Left ventricle myocardium inferior (tissue), 1 donor: ENCODE measurements around the gene CAPN5. TPM values are rescaled to one million over a fixed set of nuclear protein-coding genes. Genes with fewer than 3 reads are reported as not detected.
"Not testable (repeated sequence)": the region's sequence is repeated elsewhere in the genome, so short reads cannot be mapped to it uniquely, and the experiment has no call there.

ENCODE experiments used
- DNase-seq: peaks from one replicate; pipeline ENCODE4 v3.0.0-alpha.2; 2020
- H3K27ac ChIP-seq: fragments of 200-600 bp; replicated peaks from 2 replicates; pipeline ENCODE4 v1.8.0; 2021
- H3K27me3 ChIP-seq: fragments of 200-600 bp; 2 replicates; pipeline ENCODE4 v1.8.0; 2021; ENCODE audit warnings: low read depth
- H3K36me3 ChIP-seq: fragments of 200-600 bp; 2 replicates; pipeline ENCODE4 v1.8.0; 2021
- H3K4me1 ChIP-seq: fragments of 200-600 bp; 2 replicates; pipeline ENCODE4 v1.8.0; 2021
- H3K4me3 ChIP-seq: fragments of 200-600 bp; 2 replicates; pipeline ENCODE4 v1.8.0; 2021; ENCODE audit warnings: mild to moderate bottlenecking, moderate library complexity
- H3K9me3 ChIP-seq: fragments of 200-600 bp; replicated peaks from 2 replicates; pipeline ENCODE4 v1.8.0; 2021
- CTCF ChIP-seq: fragments of 200-600 bp; IDR thresholded peaks from 2 replicates; pipeline ENCODE4 v1.8.0; 2021; ENCODE audit warnings: antibody characterized with exemption, mild to moderate bottlenecking, borderline replicate concordance
- intact Hi-C: fragments of 100-400 bp; cut with micrococcal nuclease; formaldehyde crosslinking; loops from one replicate; pipeline ENCODE4 v1.11.0; 2022
- total RNA-seq: library from RNA; stranded (reverse); fragmentation: NEBNext Ultra II Directional; extraction: Animal tissue kit (Norgen Biotek cat#: 25700); gene quantifications from one replicate; pipeline ENCODE4 v1.2.1, GENCODE V29; 2021
- donor health status: DM: no; HTN: yes; CAD: no; lungs with severe emphysema.

The CAPN5 gene
- total RNA-seq, 1 donor from 2014 or later: 2.3 TPM

- no peak overlapping the region for H3K4me3 ChIP-seq
- no peaks in the 10 kb centered on the region for H3K9me3 ChIP-seq
- no peak for DNase-seq
- H3K27ac ChIP-seq: no peak overlapping the region
- no peaks in the 10 kb centered on the region for H3K4me1 ChIP-seq
- H3K27me3 ChIP-seq: no peaks in the 10 kb centered on the region
- H3K36me3 ChIP-seq: no peaks in the 10 kb centered on the region
- intact Hi-C loops: no loop called here
- no peak for TF ChIP-seq CTCF
These were observed 27.4 kb downstream of the CAPN5 start for GRCh38 chr11:77093987-77094840.

- H3K36me3 ChIP-seq: no peaks in the 10 kb centered on the region
- TF ChIP-seq CTCF: no peak
- intact Hi-C loops: no loop called here
These were observed 28.1 kb downstream of the CAPN5 start for GRCh38 chr11:77094841-77095365.

DNA sequence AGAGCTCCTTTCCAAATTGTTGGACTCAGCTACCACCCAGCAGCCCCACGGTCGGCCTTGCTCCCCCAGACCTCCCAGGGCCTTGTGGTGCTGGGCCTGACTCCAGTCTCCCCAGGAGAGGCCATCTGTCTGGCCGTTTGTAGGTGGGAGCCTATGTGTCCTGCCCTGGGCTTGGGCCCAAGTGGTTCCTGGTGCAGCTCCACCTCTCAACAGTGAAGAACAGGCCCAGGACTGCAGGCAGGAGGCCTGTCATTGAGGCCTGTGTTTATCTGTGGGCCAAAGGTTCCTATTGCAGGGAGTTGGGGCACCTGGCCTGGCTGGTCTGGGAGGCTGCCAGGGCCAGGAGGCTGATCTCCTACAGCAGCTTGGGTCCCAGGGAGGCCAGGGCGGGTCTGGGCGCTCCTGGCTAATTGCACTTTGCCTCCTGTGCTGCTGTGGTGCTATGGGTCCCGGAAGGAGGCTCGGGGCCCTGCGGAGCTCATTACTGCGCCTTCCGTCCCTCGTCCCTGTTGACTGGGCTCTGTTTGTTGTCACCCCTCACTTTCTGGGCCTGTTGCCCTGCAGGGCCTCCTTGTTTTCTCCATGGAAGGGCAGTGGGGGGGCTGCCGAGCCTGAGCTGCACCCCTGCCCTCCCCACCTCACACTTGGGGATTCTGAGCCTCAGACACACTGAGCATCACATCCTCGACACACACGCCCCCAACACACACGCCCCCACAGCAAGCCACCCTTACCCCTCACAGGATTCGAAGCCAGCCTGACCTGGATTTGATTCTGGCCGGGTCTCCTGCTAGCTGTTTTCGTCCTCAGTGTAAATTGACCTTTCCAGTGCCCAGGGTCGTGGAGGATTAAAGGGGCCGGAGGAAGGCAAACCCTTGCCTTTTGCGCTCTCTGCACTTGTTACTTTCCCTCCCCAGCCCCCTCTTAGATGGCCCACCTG lies 29.1 kb downstream of the CAPN5 start:
- Histone ChIP-seq H3K27me3 (no peaks in the 10 kb centered on the region), H3K4me3 (no peak overlapping the region), H3K4me1 (no peaks in the 10 kb centered on the region), H3K27ac (no peak overlapping the region), H3K36me3 (no peaks in the 10 kb centered on the region), H3K9me3 (no peaks in the 10 kb centered on the region)
- TF ChIP-seq CTCF: no peak
- DNase-seq: peak; percentile 10
- intact Hi-C loops: no loop called here

More at GRCh38 chr11:77094841-77095365, 28.1 kb downstream of the CAPN5 start:
- no peaks in the 10 kb centered on the region for H3K27me3 ChIP-seq
- H3K9me3 ChIP-seq: no peaks in the 10 kb centered on the region
- H3K4me1 ChIP-seq: no peaks in the 10 kb centered on the region
- H3K27ac ChIP-seq: no peak overlapping the region
- DNase-seq: no peak
- no peak overlapping the region for H3K4me3 ChIP-seq

- H3K27ac ChIP-seq: no peak overlapping the region
- H3K4me1 ChIP-seq: no peaks in the 10 kb centered on the region
- DNase-seq: peak; percentile 3
- no peak for TF ChIP-seq CTCF
- intact Hi-C loops: no loop called here
- H3K36me3 ChIP-seq: no peaks in the 10 kb centered on the region
- H3K4me3 ChIP-seq: no peak overlapping the region
- no peaks in the 10 kb centered on the region for H3K27me3 ChIP-seq
- H3K9me3 ChIP-seq: no peaks in the 10 kb centered on the region
These were observed 29.8 kb downstream of the CAPN5 start for GRCh38 chr11:77096591-77097019.

DNA sequence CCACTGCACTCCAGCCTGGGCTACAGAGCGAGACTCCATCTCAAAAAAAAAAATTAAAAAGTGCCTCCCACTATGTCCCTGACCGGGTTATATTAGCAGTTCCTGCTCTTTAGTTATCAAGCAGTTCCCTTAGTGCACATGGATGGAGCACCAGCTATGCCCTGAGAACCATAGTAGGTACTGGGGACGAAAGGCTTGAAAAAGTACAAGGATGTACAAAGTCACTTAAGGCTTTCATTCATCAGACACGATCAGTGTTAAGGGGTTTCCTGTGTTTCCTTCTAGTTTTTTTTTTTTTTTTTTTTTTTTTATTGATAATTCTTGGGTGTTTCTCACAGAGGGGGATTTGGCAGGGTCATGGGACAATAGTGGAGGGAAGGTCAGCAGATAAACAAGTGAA lies 30.4 kb downstream of the CAPN5 start:
- H3K36me3 ChIP-seq, intact Hi-C loops, H3K4me3 ChIP-seq, DNase-seq, H3K4me1 ChIP-seq, H3K27ac ChIP-seq, H3K27me3 ChIP-seq, H3K9me3 ChIP-seq: not testable (repeated sequence)
